ENCODE measurements around the gene C1orf167.

GRCh38 chr1:11735854-11736745, 25.9 kb upstream of the C1orf167 start, which contains the start of gene AGTRAP:
- TF ChIP-seq RAD21 (IDR thresholded peaks at IDR 0.05), result no peak
- TF ChIP-seq CTCF (IDR thresholded peaks at IDR 0.05; ENCODE audit: low read depth, low read length, missing input control), result no peak
- no peak for TF ChIP-seq TAF1 (conservative IDR thresholded peaks at IDR 0.05)
- no peak for TF ChIP-seq EGR1 (IDR thresholded peaks at IDR 0.05; ENCODE audit: low read depth in 2 of 2)
- TF ChIP-seq SP1 (IDR thresholded peaks at IDR 0.05), result no peak
- no peak for TF ChIP-seq GABPA (IDR thresholded peaks at IDR 0.05 in 1 of 2, conservative IDR thresholded peaks at IDR 0.05 in 1 of 2)
- TF ChIP-seq YY1 (IDR thresholded peaks at IDR 0.05), result no peak
- TF ChIP-seq ZBTB33 (IDR thresholded peaks at IDR 0.05), result no peak
